Measurements from ENCODE around the gene GPR141.

DNA sequence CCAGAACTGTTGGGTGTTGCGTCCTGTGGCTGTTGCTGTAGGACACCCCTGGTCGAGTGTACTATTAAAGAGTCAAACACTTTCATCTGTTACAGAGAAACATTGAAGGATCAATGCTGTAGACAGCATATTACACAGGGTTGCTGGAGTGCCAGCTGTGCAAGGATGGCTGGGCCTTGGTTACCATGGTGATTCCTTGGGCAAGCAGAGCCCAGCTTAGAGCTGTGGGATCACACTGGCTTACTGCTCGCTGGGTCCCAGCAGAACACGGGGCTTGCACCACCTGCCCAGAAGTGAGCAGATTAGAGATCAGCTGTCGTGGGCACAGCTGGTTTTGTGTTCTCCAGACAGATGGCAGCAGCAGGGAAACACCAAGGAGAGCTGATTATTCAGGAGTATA lies 76.0 kb downstream of the GPR141 start:
- no peak for TF ChIP-seq SUZ12 (IDR thresholded peaks at IDR 0.05; ENCODE audit: extremely low read depth, insufficient read depth, insufficient read length)
- no peak for TF ChIP-seq YY1 (IDR thresholded peaks at IDR 0.05; ENCODE audit: insufficient read depth, insufficient read length)
- no peak for TF ChIP-seq ZNF274 (IDR thresholded peaks at IDR 0.05; ENCODE audit: low read depth, low read length)

Data from NT2/D1 (cell line).